HL-60/S4 (cell line): Measurements from ENCODE around the gene LYRM7.
"Not testable (repeated sequence)": the region's sequence is repeated elsewhere in the genome, so short reads cannot be mapped to it uniquely, and the experiment has no call there.

Experiments used
- in situ Hi-C: fragments of 300-500 bp; cut with MboI; formaldehyde crosslinking; loops from 2 replicates; pipeline ENCODE4 v1.14.3; 2022; ENCODE audit warnings: low sequenced_read_pairs

LYRM7 gene

GRCh38 chr5:131169810-131170539 is 769 bp upstream of the LYRM7 start:
- in situ Hi-C loops, result loop anchor here (25.0 kb wide), 1 partner anchor 217 kb away; no protein-coding TSS in a partner anchor

- in situ Hi-C loops, result loop anchor here (25.0 kb wide), 1 partner anchor 216 kb away; no protein-coding TSS in a partner anchor
Observed at GRCh38 chr5:131171276-131171810, 599 bp downstream of the LYRM7 start.

- in situ Hi-C loops, result no loop called here
Observed at GRCh38 chr5:131180407-131180806, 9.7 kb downstream of the LYRM7 start.

GRCh38 chr5:131182839-131183238 is 12.1 kb downstream of the LYRM7 start:
- in situ Hi-C loops, result no loop called here

- in situ Hi-C loops, result no loop called here
Observed at GRCh38 chr5:131185523-131186104, 14.9 kb downstream of the LYRM7 start.

DNA sequence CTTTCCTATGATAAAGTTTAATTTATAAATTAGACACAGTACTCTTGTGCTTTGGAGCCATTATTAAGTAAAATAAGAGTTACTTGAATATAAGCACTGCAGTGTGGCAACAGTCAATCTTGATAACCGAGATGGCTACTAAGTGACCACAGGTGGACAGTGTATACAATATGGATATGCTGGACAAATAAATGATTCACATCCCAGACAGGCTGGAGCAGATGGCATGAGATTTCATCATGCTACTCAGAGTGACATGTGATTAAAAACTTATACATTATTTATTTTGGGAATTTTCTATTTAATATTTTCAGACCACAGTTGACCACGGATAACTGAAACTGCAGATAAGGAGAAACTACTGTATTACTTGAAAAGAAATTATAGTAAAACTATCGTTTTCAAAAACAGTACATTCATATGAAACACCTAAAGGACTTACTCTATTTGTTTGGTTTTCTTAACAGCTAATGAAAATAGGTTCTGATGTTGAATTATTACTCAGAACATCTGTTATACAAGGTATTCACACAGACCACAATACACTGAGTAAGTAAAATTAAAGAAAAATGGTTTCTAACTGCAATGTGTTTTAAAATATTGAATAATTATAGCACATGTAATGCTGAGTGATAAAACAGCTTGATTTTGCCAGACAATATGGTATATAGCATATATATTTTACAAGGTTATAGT is 16.0 kb downstream of the LYRM7 start:
- in situ Hi-C loops, result no loop called here

- in situ Hi-C loops, result no loop called here
Observed at GRCh38 chr5:131193106-131193505, 22.4 kb downstream of the LYRM7 start.

DNA sequence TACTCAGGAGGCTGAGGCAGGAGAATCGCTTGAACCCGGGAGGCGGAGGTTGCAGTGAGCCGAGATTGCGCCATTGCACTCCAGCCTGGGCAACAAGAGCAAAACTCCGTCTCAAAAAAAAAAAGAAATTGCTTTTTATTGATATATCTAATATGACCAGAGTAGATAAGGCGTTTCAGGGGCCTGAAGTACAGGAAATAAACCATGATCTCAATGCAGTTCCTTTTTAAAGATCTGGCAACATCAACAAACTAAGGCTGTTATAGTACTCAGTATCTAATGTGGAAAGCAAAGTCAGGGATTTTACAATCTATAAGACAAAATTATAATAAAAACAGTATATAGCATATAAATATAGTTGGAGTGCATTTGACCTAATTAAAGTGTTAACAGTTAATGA is 23.2 kb downstream of the LYRM7 start:
- in situ Hi-C loops, result not testable (repeated sequence)

DNA sequence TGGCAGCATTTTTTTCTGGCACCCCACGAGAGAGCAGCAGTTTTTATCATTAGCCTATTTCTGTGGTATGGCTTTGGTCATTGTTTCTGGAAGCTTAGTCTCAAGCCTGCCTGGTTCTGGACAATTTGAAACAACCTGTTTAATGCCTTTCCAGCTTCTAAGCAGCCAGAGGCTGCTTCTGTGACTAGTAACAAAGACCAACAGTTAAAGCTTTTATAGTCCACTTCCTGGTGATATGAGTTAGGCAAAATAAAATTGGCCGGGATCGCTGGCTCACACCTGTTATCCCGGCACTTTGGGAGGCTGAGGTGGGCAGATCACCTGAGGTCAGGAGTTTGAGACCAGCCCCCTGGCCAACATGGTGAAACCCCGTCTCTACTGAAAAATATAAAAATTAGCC is 24.0 kb downstream of the LYRM7 start:
- in situ Hi-C loops, result no loop called here

GRCh38 chr5:131195696-131196095 is 25.0 kb downstream of the LYRM7 start:
- in situ Hi-C loops, result no loop called here

DNA sequence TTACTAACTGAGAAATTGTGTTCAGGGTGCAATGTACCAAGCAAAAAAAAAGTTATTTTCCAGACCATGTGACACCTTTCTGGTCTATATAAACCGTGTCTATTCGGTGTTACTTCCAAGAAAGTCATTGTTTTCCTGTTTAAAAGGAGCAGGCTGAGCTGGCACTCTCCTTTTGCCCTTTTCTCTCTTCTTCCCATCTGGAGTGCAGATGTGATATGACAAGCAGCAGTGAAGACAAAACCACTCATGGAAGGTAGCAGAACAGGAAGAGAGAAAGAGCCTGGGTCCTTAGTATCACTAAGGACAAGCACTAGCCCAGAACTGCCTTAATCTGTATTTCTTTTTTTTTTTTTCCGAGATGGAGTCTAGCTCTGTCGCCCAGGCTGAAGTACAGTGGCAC is 25.6 kb downstream of the LYRM7 start:
- in situ Hi-C loops, result no loop called here

- in situ Hi-C loops, result no loop called here
Observed at GRCh38 chr5:131198625-131199024, 27.9 kb downstream of the LYRM7 start.

- in situ Hi-C loops, result no loop called here
Observed at GRCh38 chr5:131200560-131200959, 29.8 kb downstream of the LYRM7 start.

DNA sequence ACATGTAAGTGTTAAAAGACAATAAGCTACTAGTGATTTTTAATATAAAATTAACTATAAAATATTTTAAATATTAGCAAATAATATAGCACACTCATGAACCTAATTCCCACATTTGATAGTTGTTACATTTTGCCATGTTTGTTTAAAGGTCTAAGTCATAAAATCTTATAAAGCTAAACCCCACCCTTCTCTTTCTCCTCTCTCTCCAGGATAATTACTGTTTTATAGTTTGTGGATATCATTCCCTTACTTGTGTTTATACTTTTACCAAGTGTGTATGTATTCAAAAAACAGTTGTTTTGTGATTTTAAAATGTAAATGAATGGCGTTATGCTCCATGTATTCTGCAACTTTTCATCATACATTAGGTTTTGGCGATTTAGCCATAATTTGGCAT is 34.2 kb downstream of the LYRM7 start:
- in situ Hi-C loops, result no loop called here

- in situ Hi-C loops, result no loop called here
Observed at GRCh38 chr5:131206061-131206460, 35.3 kb downstream of the LYRM7 start.

- in situ Hi-C loops, result no loop called here
Observed at GRCh38 chr5:131206772-131207171, 36.0 kb downstream of the LYRM7 start.

DNA sequence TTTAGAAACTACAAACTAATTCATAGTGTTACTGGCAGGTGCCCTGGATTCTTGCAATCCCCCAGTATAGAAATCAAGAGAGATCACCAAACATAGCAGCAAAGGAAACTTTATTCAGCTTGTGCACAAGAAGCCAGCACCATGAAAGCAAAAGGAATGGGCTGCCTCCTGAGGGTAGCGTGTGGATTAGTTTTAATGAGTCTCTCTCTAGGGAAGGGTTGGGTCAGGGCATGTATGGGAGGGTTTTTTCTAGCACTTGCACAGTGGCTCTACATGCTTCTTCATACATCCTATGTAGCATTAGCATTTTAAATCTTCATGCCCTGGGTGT is 38.4 kb downstream of the LYRM7 start:
- in situ Hi-C loops, result no loop called here

DNA sequence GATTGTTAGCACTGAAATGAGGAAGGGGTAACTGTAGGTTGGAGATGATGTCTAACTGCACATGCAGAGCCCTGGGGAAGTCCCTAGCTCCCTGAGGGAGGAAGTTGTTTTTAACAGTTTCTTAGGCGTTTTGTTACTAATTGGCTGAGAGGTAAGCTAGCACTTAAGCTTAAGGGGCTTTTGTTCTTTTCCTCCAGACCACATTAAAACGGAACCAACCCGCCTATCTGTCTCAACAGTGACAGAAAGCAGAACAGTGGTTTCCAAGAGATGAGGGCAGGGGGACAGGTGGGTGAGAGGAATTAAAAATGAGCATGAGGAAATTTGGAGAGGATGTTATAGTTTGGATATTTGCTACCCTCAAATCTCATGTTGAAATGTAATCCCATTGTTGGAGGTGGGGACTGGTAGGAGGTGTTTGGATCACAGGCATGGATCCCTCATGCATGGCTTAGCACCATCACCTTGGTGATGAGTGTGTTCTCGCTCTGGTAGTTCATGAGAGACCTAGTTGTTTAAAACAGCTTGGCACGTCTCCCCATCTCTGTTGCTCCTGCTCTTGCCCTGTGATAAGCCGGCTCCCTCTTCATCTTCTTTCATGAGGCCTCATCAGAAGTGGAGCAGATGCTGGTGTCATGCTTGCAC is 38.9 kb downstream of the LYRM7 start:
- in situ Hi-C loops, result no loop called here

GRCh38 chr5:131210151-131210510 is 39.4 kb downstream of the LYRM7 start:
- in situ Hi-C loops, result no loop called here

DNA sequence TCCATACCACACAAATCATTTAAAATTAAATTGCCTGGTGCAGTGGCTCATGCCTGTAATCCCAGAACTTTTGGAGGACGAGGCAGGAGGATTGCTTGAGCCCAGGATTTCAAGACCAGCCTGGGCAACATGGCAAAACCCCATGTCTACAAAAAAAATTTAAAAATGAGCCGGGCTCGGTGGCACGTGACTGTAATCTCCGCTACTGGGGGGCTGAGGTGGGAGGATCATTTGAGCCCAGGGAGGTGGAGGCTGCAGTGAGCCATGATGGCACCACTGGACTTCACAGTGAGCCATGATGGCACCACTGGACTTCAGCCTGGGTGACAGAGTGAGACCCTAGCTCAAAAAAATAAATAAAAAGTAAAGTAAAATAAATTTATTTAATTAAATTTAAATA is 40.9 kb downstream of the LYRM7 start:
- in situ Hi-C loops, result no loop called here

DNA sequence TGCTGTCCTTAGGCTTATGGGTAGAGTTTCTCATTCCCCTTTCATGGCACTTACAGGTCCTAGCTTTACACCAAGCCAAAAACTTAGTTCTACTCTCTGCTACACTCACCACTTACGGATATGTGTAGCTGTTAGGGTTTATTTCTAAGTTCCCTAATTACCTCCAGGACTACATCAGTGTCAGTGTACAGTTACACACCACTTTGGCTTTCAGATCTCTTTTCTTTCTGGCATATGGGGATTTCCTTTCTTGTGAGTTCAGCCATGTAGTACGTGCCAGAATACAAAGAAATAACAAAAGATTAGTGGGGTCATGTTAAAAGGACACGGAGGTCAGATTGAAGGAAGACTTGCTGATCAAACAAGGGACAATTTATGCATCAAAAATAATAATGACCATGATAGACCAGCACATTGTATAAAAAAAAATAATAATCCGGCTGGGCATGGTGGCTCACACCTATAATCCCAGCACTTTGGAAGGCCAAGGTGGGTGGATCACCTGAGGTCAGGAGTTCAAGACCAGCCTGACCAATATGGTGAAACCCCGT is 41.8 kb downstream of the LYRM7 start:
- in situ Hi-C loops, result no loop called here
